Upper lobe of left lung (tissue), 6 donors: Measurements from ENCODE around the gene CPN1. TPM values are rescaled to one million over a fixed set of nuclear protein-coding genes. Genes with fewer than 3 reads are reported as not detected.

Experiments
- ATAC-seq, 2 donors: fragments of 200-7000 bp; cut with Tn5 transposase; one replicate each; pipeline ENCODE4 v1.9.1; 2022; ENCODE audit warnings: mild to moderate bottlenecking in 2 of 2, moderate library complexity in 2 of 2; ENCODE audit not compliant: low FRiP score in 2 of 2
- DNase-seq, 2 donors: peaks; one replicate each; pipeline ENCODE4 v3.0.0-alpha.2; 2019 to 2020
- H3K27ac ChIP-seq, 4 donors: fragments of 200-600 bp; sonication (generic); one replicate each; pipeline ENCODE4 v1.5.1; 2016 to 2019
- H3K27me3 ChIP-seq, 4 donors: fragments of 200-600 bp; sonication (generic); one replicate each; pipeline ENCODE4 v1.5.1; 2017 to 2019
- H3K36me3 ChIP-seq, 4 donors: fragments of 200-600 bp; sonication (generic); one replicate each; pipeline ENCODE4 v1.5.1; 2016 to 2019
- H3K4me1 ChIP-seq, 4 donors: fragments of 200-600 bp; sonication (generic); one replicate each; pipeline ENCODE4 v1.5.1; 2018 to 2019
- H3K4me3 ChIP-seq, 4 donors: fragments of 200-600 bp; sonication (generic); one replicate each; pipeline ENCODE4 v1.5.1; 2017 to 2019; ENCODE audit warnings: mild to moderate bottlenecking in 2 of 4, moderate library complexity in 1 of 4
- H3K9me3 ChIP-seq, 4 donors: fragments of 200-600 bp; sonication (generic); one replicate each; pipeline ENCODE4 v1.5.1; 2018 to 2019
- EP300 ChIP-seq, 4 donors: sonication (generic); formaldehyde crosslinking; IDR thresholded peaks; one replicate each; pipeline ENCODE4 v1.5.1; 2017; ENCODE audit warnings: antibody characterized with exemption in 4 of 4, control low read depth in 2 of 4
- POLR2A ChIP-seq, 4 donors: fragments of 450-650 bp; IDR thresholded peaks; one replicate each; pipeline ENCODE4 v1.5.1; 2016 to 2017; ENCODE audit warnings: antibody characterized with exemption in 4 of 4, mild to moderate bottlenecking in 2 of 4
- POLR2AphosphoS5 ChIP-seq, 2 donors: sonication (generic); formaldehyde crosslinking; IDR thresholded peaks; one replicate each; pipeline ENCODE4 v1.5.1; 2017; ENCODE audit warnings: antibody characterized with exemption in 2 of 2
- whole genome bisulfite sequencing, 2 donors: methylation state at CpG; one replicate each; pipeline ENCODE4 v1.1.5; 2017 to 2018; 5-methylcytosine and 5-hydroxymethylcytosine counted together
- total RNA-seq, 6 donors: library from RNA; depleted of rRNA in 4 of 6; stranded (reverse); fragments of >200 nt in 4 of 6; gene quantifications; one replicate each; pipeline versions ENCODE4 v1.1.0 to v1.2.1, GENCODE V29; 2016 to 2021
- TF ChIP-seq, protein P1 (sequence below), 6 experiments: fragments of 450-650 bp in 4 of 6; fragments of 200-600 bp in 2 of 6; sonication (generic) in 2 of 6; IDR thresholded peaks; one replicate each; pipeline ENCODE4 v1.5.1; 2016 to 2019; ENCODE audit warnings: antibody characterized with exemption in 6 of 6
- donor health status: DM: no; HTN: no; CAD: no; lungs with moderate emphysema.
- donor health status: DM: no; HTN: yes; CAD: no; lungs with severe emphysema.

Gene CPN1
- total RNA-seq, 6 donors from 2014 or later, result not detected

DNA sequence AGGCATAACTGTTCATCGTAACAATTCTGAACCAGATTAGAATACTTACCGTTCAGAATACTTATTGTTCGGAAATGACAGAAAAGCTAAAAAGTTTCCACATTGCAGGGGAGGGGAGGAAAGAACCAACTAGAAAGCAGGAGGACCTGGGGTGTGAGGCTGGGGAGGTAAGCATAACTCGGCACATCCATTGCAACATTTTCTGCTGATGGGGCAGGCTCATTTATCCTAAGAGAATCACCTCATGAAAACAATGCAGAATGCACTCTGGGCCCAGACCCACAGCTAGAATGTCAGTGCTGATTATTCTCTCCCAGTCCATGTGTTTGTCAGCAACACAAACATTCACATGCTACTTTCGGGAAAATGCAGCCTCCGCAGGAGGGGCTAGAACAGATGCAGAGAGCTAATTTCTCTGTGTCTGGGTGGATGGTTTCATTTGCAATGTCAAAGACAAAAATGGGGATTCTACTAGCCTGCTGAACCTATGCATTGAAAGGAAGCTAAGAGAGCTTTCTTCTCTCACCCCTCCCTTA is 81.5 kb downstream of the CPN1 start:
- H3K27ac ChIP-seq, result no peak overlapping the region
- H3K9me3 ChIP-seq, result no peaks in the 10 kb centered on the region
- H3K4me3 ChIP-seq, result no peak overlapping the region
- no peak for DNase-seq
- peaks cover 8 to 26% (median 12%) of the 10 kb centered on the region in 4 donors for H3K4me1 ChIP-seq
- H3K27me3 ChIP-seq, result no peaks in the 10 kb centered on the region
- 85 to 87% methylated on average over 6 of the region's 6 CpGs for WGBS, 2 donors
- TF ChIP-seq EP300 (IDR thresholded peaks at IDR 0.05) (no peak), POLR2AphosphoS5 (IDR thresholded peaks at IDR 0.05) (no peak), POLR2A (IDR thresholded peaks at IDR 0.05) (no peak)
- TF ChIP-seq, protein P1, sequence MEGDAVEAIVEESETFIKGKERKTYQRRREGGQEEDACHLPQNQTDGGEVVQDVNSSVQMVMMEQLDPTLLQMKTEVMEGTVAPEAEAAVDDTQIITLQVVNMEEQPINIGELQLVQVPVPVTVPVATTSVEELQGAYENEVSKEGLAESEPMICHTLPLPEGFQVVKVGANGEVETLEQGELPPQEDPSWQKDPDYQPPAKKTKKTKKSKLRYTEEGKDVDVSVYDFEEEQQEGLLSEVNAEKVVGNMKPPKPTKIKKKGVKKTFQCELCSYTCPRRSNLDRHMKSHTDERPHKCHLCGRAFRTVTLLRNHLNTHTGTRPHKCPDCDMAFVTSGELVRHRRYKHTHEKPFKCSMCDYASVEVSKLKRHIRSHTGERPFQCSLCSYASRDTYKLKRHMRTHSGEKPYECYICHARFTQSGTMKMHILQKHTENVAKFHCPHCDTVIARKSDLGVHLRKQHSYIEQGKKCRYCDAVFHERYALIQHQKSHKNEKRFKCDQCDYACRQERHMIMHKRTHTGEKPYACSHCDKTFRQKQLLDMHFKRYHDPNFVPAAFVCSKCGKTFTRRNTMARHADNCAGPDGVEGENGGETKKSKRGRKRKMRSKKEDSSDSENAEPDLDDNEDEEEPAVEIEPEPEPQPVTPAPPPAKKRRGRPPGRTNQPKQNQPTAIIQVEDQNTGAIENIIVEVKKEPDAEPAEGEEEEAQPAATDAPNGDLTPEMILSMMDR (IDR thresholded peaks at IDR 0.05), result no peak
- no peak for ATAC-seq
- no peaks in the 10 kb centered on the region for H3K36me3 ChIP-seq

DNA sequence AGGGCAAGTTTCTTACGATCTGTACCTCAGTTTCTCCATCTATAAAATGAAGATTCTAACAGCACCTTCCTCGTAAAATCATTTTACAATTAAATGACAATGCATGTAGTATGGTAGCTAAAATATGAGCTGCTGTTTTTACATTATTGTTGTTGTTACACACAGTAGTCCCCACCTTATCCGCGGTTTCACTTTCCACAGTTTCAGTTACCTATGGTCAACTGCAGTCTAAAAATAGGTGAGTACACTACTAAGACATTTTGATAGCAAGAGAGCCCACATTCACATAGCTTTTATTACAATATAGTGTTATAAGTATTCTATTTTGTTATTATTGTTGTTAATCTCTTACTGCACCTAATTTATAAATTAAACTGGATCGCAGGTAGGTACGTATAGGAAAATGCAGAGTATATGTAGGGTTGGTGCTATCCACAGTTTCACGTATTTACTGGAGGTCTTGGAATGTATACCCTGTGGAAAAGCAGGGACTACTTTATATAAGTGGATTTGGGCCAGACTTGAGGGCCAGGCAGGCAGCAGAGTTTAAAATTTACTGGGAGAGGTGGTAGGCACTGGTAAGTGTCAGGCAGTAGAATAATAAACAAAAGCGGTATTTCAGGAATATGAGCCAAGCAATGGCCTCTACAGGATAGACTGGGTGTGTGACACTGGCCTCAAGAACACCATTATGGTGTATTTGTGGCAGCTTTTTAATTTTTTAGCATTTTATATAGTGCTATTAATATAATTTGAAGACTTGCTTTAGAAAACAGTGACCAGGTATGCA is 82.2 kb downstream of the CPN1 start:
- no peak overlapping the region for H3K27ac ChIP-seq
- H3K36me3 ChIP-seq, result no peaks in the 10 kb centered on the region
- ATAC-seq (no peak), DNase-seq (no peak)
- no peak for TF ChIP-seq POLR2A (IDR thresholded peaks at IDR 0.05)
- no peak for TF ChIP-seq EP300 (IDR thresholded peaks at IDR 0.05)
- no peak for TF ChIP-seq POLR2AphosphoS5 (IDR thresholded peaks at IDR 0.05)
- TF ChIP-seq, protein P1 (IDR thresholded peaks at IDR 0.05), result no peak
- no peaks in the 10 kb centered on the region for H3K9me3 ChIP-seq
- peaks cover 3 to 30% (median 14%) of the 10 kb centered on the region in 4 donors for H3K4me1 ChIP-seq
- no peak overlapping the region for H3K4me3 ChIP-seq
- 82 to 86% methylated on average over 8 of the region's 8 CpGs for WGBS, 2 donors
- no peaks in the 10 kb centered on the region for H3K27me3 ChIP-seq

DNA sequence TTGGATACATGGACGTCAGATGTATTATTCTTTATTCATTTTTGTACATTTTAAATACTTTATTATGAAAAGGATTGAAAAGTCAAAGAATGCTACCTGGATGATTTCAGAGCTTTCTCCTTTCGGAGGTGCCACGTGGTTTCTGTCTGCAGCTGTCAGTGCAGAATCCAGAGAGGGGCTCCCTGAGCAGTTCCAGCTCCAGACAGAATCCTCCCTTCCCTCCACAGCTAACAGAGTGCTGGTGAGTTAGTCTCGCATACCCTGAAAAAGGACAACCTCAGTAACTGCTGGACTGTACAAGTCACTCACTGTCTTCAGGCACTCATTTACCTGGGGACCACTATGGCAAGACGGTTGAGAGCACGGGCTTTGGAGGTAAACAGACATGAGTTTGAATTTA is 82.8 kb downstream of the CPN1 start:
- Histone ChIP-seq H3K27me3 (no peaks in the 10 kb centered on the region), H3K4me1 (peaks cover 5 to 36% (median 18%) of the 10 kb centered on the region in 4 donors), H3K27ac (no peak overlapping the region), H3K4me3 (no peak overlapping the region), H3K9me3 (no peaks in the 10 kb centered on the region), H3K36me3 (no peaks in the 10 kb centered on the region)
- ATAC-seq (no peak), DNase-seq (no peak)
- no peak for TF ChIP-seq POLR2AphosphoS5 (IDR thresholded peaks at IDR 0.05)
- TF ChIP-seq POLR2A (IDR thresholded peaks at IDR 0.05), result no peak
- no peak for TF ChIP-seq EP300 (IDR thresholded peaks at IDR 0.05)
- TF ChIP-seq, protein P1 (IDR thresholded peaks at IDR 0.05), result no peak
- 83 to 88% methylated on average over 6 of the region's 6 CpGs for WGBS, 2 donors

DNA sequence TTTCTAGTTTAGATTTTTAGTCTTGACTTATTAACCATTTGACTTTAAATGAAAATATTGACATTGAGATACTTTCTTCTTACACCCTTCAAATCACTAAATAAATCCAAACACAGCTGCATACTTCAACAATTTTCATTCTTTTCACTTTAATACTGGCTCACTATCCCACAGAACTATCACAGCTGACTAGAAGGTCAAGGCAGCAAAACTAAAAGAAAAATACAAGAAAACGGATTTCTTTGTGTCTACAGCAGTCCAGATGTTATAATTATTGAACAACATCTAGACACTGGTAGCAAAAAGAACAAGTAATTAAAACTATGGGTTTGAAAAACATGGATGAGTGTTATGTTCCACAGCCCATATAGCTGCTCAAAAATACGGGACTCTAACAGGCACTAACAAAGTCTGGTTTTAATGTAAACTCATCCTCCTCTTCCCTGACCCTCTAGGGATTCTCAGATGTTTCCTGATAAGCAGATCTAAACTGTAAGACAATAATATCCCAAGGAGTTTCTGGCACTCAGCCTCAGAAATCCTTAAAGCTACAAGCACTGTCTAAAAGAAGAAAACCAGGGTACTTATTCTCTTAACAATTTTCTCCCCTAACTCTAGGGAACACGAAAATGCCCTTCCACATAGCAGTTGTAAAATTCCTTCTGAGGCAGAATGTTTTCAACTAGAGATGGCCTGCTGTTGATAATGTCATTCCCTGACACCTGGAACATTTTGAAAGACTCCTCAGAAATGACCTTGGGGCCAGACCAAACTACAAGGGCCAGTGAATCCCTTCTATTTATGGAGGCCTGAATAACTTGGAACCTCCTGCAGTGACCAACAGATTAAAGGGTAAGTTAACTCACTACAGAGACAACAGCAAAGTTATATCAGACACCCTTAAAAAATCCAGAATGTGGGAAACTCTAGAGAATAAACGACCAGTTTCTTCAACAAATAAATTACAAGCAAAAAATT is 84.7 kb downstream of the CPN1 start:
- DNase-seq (no peak), ATAC-seq (no peak)
- H3K27me3 ChIP-seq, result no peaks in the 10 kb centered on the region
- H3K36me3 ChIP-seq, result no peaks in the 10 kb centered on the region
- peaks cover 10 to 41% (median 20%) of the 10 kb centered on the region in 4 donors for H3K4me1 ChIP-seq
- peak overlapping the region in 2 of 4 donors; percentile 34 to 57 for H3K27ac ChIP-seq
- 39 to 45% methylated on average over 4 of the region's 4 CpGs for WGBS, 2 donors
- TF ChIP-seq, protein P1 (IDR thresholded peaks at IDR 0.05), result no peak
- TF ChIP-seq POLR2AphosphoS5 (IDR thresholded peaks at IDR 0.05) (no peak), POLR2A (IDR thresholded peaks at IDR 0.05) (no peak), EP300 (IDR thresholded peaks at IDR 0.05) (no peak)
- H3K4me3 ChIP-seq, result no peak overlapping the region
- no peaks in the 10 kb centered on the region for H3K9me3 ChIP-seq
